ENCODE data around the gene CAMK2D.
A peak's percentile ranks its signal among the peaks of the same experiment; 100 is the strongest.

Gene CAMK2D

DNA sequence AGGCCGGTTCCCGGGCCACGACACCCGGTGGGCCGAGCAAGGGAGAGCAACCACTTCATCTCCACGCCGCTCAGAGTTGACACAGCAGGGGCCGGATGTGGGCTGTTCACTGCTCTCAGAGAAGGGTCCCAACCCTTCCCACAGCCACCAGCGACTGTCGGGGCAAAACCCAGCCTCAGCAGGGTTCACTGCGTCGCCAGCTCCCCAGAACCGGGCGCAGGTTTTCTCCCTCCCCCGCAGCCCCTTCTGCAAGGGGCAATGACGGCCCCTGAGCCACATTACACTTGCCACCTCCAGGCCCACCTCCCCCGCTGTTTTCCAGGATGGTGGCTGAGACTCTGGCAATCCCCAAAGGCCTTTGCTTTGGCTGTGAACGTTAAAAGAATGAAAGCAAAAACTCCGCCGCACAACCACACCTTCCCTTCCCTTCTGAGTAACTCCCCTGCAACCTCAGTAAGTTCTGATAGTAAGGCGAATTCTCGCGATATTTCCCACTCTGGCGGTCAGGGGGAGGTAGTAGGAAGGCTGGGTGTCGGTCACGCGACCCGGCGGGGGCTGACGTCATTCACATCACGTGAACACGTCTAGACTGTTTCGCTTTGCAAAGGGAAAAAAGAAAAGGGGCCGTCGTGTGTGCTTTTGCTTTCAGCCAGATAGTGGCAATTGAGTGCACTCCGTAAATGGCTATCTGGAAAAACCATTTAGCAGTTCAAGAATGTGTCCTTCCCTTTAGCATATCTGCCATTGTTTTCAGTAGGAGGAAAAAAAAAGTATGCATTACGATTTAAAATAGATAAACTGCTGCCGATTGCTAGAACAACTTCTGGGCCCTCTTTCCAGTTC is 869 bp upstream of the CAMK2D start:
- peak; percentile 99 for DNase-seq

DNA sequence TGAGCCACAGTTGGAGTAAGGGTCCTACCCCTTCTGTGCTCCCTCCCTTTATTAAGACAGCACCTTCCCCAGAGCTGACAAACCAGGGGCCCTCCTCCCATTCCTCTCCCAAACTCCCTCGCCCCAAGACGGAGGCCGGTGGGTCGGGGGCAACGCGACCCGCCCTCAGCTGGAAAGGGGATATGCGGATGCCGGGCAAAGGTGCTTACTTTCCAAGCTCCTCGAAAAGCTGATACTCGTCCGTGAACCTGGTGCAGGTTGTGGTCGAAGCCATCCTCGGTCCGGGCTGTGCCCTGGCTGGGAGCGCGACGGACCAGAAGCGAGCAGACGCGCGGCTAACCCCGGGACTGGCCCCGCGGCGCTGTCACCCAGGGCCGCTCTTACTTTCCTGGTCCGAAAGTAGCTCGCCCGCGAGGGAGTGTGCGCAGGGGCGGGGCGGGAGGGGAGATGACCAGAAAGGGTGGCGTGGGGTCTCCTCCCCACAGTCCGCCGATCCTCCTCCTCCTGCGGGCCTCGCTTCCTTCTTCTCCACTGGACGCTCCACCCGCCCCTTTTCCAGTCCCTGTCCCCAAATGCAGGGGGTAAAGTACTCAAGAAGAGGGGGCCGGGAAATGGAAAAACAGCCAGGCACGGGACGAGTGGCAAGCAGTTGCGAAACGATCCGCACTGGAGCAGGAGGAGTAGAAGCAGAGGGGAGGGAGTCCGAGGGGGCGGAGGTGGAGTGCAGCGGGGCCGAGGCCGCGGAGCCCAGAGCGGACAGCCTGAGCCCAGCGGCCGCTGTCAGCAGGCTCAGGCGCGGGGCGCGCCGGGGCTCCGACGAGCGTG is 531 bp downstream of the CAMK2D start:
- DNase-seq, result peak; percentile 55

DNA sequence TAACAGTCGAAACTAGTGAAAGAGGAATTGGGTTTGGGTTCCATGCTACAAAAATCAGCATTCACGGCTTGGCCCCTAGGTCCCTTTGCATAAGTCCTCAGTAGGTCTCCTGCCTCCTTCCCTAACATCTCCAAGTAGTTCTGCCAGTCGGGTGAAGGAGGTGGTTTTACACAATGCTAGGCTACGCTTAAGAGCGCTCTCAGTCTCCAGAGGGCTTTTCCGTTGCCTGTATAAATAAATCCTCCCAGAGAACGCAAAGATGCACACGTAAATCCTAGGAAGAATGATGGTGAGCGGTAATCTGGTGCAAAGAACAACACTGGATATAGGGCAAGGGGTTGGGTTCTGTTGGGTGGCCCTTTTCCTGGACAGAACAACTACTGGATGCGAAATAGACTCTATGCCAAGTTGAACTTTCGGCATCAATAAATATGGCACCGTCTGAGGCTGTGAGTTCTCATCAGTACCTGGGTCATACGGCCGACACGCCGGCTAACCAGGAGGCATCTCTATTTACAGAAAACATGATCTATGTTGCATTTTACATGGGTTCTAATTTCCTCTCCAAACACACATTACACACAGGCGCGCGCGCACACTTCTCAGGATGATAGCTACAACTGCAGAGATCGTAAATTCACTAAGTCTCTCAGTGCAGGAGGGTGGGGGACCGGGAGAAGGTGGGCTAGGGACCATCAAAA is 1.3 kb downstream of the CAMK2D start:
- peak; percentile 37 for DNase-seq

DNA sequence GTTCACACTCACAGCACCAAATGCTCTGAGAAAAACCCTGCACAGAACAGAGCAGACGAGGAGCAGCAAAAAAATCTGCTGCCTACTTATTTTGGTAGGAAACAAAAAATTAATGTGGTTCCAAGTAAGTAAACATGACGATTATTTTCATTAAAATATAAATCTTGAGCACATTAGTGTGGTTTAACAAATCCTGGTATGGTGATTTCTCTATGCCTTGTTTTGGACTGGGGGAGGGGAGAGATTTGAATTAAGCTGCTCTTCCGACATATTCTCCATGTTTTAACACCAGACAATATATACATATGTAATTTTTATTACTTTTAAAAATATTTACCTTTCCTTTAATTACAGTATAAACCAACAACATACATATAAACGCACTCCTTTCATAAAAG is 1.8 kb downstream of the CAMK2D start:
- DNase-seq, result no peak

DNA sequence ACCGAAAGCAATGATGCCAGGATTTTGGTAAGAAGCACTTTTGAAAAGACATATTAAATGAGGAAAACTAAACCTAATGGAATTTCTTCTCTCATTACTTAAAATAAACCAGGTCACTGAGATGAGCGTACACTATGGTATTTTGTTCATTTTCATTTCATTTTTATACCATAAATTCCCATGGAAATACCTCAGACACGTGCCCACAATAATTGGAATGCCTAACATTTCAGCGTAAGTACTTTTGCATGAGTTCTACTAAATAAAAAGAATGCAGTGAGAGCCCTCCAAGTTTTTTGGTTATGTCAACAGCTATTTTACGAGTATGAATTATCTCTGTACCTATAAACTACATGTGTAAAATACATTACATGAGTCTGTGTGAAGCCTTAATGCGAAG is 3.2 kb downstream of the CAMK2D start:
- no peak for DNase-seq

DNA sequence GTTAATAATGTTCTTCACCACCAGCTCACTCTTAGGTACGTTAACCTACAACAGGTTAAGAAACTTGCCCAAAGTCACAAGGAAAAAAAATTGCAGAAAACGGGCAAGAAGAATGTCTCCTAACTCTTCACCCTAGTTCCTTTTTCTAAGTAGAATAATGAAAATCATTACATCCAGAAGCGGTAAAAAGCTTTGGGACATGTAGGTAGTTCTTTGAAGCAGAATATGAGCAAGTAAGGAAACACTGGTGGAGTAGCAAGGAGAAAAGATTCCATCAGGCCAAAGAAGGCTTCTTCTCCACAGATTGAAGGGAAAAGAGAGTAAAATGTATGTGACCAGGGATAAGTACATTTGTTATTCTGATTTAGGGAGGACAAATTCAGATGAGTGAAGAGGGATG is 4.1 kb downstream of the CAMK2D start:
- DNase-seq, result no peak

DNA sequence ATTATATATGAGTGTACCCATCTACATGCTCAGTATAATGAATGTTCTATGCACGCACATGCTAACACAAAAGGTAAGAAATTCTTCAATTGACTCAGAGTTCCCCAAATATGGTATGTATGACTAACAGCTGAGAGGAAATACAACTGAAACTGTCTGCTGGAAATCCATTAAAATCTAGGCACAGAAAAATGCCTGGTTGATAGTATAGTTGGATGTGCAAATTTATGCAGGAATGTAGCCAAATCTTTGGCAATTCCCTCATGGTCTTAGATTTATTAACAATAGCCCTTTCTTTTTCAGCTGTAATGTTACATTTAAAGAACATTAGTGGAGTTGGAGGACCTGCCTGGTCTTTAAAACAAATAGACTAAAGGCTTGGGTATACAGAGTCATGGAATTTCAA is 5.5 kb downstream of the CAMK2D start:
- no peak for DNase-seq

DNA sequence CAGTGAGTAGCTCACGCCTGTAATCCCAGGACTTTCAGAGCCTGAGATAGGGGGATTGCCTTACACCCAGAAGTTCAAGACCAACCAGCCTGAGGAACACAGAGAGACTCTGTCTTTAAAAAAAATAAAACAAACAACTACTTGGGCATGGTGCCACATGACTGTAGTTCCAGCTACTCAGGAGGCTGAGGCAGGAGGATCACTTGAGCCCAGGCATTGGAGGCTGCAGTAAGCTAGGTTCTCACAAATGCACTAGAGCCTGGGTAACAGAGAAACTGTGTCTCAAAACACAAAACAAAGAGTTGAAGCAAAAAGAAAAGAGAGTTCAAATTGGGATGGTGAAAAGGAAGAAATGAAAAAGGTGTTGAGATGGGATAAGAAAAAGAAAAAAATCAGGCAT is 10.8 kb downstream of the CAMK2D start:
- no peak for DNase-seq

DNA sequence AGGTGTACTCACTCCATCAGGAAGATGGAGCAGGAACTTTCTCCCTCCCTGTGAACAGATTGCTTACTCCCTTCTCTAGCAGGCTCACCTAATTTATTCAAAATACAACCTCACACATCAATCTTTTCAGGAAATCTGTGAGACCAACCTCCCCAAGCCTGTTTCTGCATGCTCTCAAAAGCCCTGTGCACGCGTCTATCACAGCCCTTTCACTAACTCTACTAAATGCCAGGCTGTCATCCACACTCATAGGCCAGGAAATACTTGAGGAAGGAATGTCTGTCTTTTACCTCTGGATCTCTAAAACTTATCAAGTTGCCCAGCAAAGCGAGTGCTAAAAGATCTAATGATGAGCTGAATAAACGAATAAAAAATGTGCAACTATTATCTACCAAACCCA is 11.2 kb downstream of the CAMK2D start:
- DNase-seq, result no peak

DNA sequence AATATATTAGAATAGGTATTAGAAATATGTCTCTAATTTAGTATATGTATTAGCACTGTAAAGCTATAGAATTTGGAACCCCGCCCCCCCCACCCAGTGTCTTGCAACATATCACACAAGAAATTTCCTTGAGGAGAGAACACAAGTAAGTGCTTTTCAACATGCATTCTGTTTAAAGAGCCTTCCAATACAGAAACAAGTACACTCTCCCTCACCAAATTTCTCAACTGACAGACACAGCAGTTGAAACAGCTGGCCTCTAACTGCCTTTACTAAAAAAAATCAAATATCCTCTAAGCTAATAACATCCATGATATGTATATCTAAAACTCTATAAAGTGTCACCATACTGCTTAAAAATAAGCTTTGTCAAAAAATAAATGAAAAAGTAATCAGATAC is 12.4 kb downstream of the CAMK2D start:
- DNase-seq, result no peak

DNA sequence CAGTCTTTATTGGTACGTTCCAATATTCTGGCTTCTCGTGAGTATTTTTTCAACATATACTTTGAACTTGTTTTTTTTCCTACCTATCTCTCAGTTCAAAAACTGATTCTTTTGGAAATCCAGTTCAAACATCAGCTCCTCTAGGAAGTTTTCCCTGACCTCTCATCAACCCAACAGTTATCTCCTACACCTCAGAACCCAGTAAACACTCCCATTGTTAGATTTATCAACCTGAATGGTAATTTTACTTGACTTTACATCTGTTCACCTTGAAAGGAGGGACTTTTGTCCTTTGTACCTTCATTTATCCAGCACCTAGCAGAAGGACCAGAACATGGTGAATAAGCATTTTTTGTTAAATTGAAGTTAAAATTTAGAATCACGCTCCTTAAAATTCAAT is 13.6 kb downstream of the CAMK2D start:
- DNase-seq, result no peak

DNA sequence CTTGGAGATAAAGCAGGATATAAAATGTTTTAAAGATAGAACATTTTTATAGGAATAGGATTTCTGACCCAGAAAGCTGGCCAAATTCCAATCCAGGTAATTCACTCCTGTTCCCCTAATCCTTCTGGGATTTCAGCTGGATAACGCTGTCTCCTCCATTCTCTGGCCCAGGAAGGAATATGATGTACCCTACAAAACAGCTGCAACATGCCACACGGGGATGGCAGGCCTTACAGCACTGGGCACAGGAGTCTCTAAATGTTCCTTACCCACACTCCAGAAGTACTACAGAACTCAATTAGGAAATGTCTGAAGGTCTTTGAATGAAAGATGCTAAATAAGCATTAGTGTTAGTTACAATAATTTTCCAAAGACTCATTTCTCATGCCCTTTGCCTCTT is 15.8 kb downstream of the CAMK2D start:
- no peak for DNase-seq

DNA sequence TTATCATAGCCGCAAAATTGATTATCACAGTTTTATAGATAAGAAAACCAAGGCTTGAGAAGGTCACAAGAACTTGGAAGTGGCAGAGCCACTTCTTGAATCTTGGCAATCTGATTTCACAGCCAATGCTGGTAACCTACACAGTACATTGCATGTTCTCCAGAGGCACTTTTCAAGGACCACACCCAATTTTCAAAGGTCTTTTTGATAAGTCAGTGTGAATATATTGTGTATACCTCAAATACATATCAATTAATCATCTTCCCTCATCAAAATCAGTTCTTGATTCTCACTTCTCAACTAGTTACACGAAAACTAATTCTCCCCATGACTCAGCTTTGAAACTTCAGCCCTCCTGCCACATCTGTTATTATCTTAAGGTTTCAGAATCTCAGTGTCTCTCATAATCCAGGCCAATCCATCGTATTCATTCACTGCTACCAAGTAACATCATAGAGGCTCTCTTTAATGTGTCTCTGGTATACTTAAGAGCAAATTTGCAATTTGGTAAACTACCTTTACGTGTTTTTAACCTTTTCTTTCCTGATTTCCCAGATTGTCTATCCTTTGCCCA is 16.8 kb downstream of the CAMK2D start:
- DNase-seq, result peak; percentile 25

DNA sequence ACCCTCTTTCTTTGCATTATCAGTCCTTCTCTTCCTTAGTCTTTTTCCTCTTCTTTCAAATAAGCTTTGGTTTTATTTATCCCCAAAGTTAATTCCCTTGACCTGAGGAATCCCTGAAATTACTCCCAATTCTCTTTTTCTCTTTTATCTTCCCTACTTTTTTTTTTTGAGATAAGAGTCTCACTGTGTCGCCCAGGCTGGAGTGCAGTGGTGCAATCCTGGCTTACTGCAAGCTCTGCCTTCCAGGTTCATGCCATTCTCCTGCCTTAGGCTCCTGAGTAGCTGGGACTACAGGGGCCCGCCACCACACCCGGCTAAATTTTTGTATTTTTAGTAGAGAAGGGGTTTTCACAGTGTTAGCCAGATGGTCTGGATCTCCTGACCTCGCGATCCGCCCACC is 17.8 kb downstream of the CAMK2D start:
- DNase-seq, result no peak

DNA sequence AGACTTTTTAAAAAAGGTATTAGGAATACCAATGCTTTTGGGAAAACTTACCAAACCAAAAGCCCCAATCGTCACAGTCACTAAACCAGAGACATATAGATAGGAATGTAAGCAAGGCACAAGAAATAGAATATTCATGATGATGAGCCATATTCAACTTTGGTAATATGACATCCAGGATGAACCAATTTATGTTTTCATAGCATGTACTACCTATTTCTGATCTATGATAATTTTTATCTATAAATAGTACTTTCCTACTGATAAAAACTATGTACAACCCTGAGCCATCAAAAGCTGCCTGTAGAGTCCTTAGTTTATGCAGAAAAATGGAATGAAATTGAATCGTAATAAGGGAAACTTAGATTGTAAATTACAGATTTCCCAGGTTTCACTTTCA is 18.9 kb downstream of the CAMK2D start:
- no peak for DNase-seq

DNA sequence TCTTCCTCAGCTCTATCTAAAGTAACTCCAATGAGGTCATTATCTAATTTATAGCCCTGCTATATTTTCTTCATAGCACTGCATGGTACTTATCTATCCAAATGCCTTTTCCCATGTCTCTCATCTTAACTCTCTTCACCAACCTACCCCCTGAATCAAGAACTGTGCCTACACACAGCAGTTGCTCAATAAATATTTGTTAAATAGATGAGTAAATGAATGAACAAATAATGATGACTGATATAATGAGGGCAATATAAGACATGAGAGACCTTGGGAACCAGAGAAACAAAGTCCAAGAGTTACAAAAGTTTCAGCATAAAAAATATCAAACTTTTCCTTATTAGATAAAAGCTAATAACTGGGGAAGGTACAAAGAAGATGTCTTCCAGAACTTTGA is 19.6 kb downstream of the CAMK2D start:
- DNase-seq, result no peak

DNA sequence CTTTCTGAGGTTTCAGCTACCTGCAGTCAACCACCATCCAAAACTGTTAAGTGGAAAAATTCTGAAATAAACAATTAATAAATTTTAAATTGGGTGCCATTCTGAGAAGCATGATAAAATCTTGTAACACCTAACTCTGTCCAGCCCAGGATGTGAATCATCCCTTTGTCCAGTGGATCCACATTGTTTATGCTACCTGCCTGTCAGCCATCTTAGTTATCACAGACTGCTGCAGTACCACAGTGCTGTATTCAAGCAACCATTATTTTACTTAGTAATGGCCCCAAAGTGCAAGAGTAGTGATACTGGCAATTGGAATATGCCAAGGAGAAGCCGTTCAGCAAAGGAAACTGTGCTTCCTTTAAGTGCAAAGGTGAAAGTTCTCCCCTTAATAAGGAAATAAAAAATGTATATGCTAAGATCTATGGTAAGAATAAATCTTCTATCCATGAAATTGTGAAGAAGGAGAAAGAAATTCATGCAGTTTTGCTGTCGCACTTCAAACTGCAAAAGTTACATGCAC is 20.6 kb downstream of the CAMK2D start:
- no peak for DNase-seq

DNA sequence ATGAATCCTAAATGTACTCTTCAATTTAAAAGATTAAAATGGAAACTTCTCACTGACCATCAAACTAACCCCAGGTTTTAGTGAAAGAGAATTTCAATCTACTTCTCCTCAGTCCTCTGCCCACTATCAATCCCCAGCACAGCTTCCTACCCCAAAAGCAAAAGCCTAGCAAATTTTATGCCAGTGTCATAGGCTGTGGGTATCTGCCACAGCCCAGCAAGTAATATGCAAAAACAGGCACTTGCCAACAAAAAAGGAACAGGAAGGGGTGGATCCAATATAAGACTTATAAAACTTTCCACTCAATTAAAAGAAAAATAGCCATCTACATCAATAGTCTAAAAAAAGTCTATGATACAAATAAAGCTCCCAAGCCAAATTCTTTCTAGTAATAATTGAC is 22.3 kb downstream of the CAMK2D start:
- no peak for DNase-seq

DNA sequence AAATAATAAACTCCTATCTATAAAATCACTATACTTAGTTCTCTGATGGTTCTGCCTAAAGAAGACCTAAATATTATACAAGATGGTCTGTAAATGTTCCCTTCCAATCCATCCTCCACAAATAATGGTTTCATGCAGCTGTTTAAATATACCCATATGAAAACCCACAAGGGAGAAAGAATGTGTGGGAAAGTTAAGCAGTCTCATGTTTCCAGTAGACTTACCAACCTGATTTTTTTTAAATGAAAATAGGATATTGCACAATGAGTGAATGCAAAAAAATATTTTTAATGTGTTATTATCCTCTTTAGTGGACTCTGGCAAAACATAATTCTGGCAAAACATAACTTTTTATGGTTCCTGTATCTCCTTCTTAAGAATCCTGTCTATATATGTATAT is 23.3 kb downstream of the CAMK2D start:
- DNase-seq, result no peak

DNA sequence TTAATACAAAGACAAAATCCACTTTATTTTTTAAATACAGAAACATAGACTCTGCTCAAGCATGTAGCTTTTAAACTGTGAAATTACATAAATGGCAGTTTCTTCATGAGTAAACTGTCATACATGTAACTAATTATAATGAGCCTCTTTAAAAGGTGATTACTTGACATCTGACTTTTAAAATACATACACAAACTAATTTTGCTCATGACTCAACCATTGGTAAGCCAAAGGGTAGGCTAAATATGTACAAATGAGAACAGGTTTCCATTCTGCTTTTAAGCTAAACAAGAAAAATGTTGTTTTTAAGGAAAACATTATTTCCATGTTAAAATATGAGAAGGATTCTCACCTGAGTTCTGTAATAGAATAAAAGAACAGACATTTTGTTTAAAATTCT is 27.9 kb downstream of the CAMK2D start:
- DNase-seq, result no peak

DNA sequence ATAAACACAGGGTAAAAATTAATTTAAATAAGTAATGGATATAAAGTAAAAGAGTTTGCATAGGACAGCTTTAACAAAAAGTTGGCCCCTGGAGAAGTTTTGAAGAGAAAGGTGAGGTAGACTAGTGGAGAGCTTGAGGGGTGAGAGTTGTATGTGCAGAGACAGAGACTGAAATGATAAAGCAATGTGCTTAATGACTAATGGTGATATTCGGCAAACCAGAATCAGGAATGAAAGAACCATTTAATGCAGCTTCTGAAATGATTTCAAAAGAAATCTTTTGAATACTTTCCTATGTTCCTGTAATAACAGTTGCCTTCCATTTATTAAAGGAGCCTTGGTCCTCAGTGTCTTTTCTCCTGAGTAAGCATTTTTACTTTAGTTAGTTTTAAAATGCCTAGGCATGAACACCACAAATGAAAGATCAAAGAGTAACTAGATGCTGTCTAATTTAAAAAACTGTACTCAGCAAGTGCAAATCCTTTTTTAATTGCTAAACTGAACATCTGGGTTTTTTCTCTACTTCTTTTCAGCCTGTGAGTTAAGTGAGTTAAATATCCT is 28.5 kb downstream of the CAMK2D start:
- no peak for DNase-seq

DNA sequence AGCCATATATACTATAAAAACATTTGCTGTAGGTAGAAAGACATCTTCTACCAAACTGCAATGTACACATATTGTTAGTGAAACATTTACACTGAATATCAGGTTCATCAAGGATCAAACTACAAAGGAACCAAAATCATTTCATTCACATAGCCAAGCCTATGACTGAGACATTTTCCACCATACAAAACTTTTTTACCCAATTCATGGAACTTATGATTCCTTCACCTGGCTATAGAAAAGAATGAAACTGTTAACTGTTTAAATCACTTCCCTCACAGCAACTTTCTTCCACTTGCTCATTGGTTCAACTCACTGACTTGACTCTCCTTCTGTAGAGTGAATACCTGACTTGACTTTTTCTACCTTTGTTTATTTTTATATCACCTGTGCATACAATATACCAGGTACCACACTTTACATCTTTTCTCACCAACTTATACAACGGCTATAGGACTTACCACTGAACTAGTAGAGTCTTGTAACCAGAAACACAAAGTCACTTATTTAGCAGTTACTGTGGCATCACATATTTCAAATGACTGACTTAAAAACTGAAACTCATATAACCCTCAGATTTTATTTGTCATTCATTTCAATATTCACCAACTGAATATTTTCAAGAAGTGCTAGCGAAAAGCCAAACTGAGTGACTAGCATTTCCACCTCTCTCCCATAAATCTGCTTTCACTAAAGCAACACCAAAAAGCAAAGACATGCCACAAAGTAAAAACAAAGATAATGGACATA is 30.9 kb downstream of the CAMK2D start:
- no peak for DNase-seq
